Activated CD8-positive, alpha-beta memory T cell treated with anti-CD3 and anti-CD28 coated beads, Interleukin-2, amount 50 U/mL, for 1 hour (primary cell): ENCODE measurements around the gene ABHD16B.
A peak's percentile ranks its signal among the peaks of the same experiment; 100 is the strongest.
"Not testable (repeated sequence)": the region's sequence is repeated elsewhere in the genome, so short reads cannot be mapped to it uniquely, and the experiment has no call there.

Experiments
- DNase-seq: peaks from one replicate; pipeline ENCODE4 v3.0.0-alpha.2; 2020; ENCODE audit errors: extremely low read depth

ABHD16B gene

GRCh38 chr20:63877755-63878470, 16.6 kb downstream of the ABHD16B start:
- no peak for DNase-seq

- DNase-seq = no peak
These were observed 17.8 kb downstream of the ABHD16B start for GRCh38 chr20:63878899-63879663.

GRCh38 chr20:63880901-63881300, 19.6 kb downstream of the ABHD16B start:
- not testable (repeated sequence) for DNase-seq

GRCh38 chr20:63881451-63882226, 20.3 kb downstream of the ABHD16B start:
- no peak for DNase-seq

GRCh38 chr20:63882257-63883200, 21.2 kb downstream of the ABHD16B start:
- no peak for DNase-seq

- no peak for DNase-seq
These were observed 21.9 kb downstream of the ABHD16B start for GRCh38 chr20:63883201-63883593.

- no peak for DNase-seq
These were observed 23.4 kb downstream of the ABHD16B start for GRCh38 chr20:63884506-63885263.

GRCh38 chr20:63885264-63886053, 24.2 kb downstream of the ABHD16B start:
- no peak for DNase-seq

GRCh38 chr20:63886054-63886419, 24.7 kb downstream of the ABHD16B start:
- no peak for DNase-seq

GRCh38 chr20:63886921-63887320, 25.6 kb downstream of the ABHD16B start:
- no peak for DNase-seq

GRCh38 chr20:63889241-63890200, 28.2 kb downstream of the ABHD16B start:
- no peak for DNase-seq

- no peak for DNase-seq
These were observed 28.9 kb downstream of the ABHD16B start for GRCh38 chr20:63890201-63890576.

GRCh38 chr20:63890616-63891015, 29.3 kb downstream of the ABHD16B start:
- DNase-seq = no peak

GRCh38 chr20:63891061-63892002, 30.0 kb downstream of the ABHD16B start:
- DNase-seq = no peak

- DNase-seq = no peak
These were observed 31.1 kb downstream of the ABHD16B start for GRCh38 chr20:63892402-63892801.

- no peak for DNase-seq
These were observed 32.7 kb downstream of the ABHD16B start for GRCh38 chr20:63893999-63894357.

GRCh38 chr20:63894358-63895201, 33.3 kb downstream of the ABHD16B start, which contains the start of gene DNAJC5:
TSS of gene DNAJC5 (plus strand) at chr20:63895126. CDS start at chr20:63928346, 33,220 bp downstream.
- peak; percentile 83 for DNase-seq
